LNCAP (cell line): ENCODE measurements around the gene CES1.

Source experiments
- CTCF ChIP-seq: fragments of 450-650 bp; IDR thresholded peaks from 2 replicates; pipeline ENCODE4 v1.5.1; 2017; ENCODE audit warnings: mild to moderate bottlenecking

CES1 gene

GRCh38 chr16:55832773-55833691, at the start of gene CES1:
Gene CES1 (minus strand): TSS chr16:55833096. CDS start chr16:55833055, 41 bp downstream.
- TF ChIP-seq CTCF, result no peak

- TF ChIP-seq CTCF, result no peak
These were observed 44.0 kb upstream of the CES1 start for GRCh38 chr16:55876854-55877253.

GRCh38 chr16:55875273-55875672, 42.4 kb upstream of the CES1 start, which contains the start of gene CES5A:
Gene CES5A (minus strand): TSS chr16:55875373. CDS start chr16:55875221, 152 bp downstream.
- no peak for TF ChIP-seq CTCF

- TF ChIP-seq CTCF, result no peak
These were observed 40.2 kb upstream of the CES1 start for GRCh38 chr16:55873122-55873521.

- no peak for TF ChIP-seq CTCF
These were observed 39.2 kb upstream of the CES1 start for GRCh38 chr16:55872130-55872529.

GRCh38 chr16:55871411-55872038, 38.6 kb upstream of the CES1 start:
- TF ChIP-seq CTCF, result no peak

GRCh38 chr16:55868980-55869379, 36.1 kb upstream of the CES1 start:
- TF ChIP-seq CTCF, result no peak
